ENCODE results near the gene PAPOLB. TPM values are rescaled to one million over a fixed set of nuclear protein-coding genes. Genes with fewer than 3 reads are reported as not detected.

Gene PAPOLB
- total RNA-seq, 1 donor from 2014 or later = 0.05 TPM

DNA sequence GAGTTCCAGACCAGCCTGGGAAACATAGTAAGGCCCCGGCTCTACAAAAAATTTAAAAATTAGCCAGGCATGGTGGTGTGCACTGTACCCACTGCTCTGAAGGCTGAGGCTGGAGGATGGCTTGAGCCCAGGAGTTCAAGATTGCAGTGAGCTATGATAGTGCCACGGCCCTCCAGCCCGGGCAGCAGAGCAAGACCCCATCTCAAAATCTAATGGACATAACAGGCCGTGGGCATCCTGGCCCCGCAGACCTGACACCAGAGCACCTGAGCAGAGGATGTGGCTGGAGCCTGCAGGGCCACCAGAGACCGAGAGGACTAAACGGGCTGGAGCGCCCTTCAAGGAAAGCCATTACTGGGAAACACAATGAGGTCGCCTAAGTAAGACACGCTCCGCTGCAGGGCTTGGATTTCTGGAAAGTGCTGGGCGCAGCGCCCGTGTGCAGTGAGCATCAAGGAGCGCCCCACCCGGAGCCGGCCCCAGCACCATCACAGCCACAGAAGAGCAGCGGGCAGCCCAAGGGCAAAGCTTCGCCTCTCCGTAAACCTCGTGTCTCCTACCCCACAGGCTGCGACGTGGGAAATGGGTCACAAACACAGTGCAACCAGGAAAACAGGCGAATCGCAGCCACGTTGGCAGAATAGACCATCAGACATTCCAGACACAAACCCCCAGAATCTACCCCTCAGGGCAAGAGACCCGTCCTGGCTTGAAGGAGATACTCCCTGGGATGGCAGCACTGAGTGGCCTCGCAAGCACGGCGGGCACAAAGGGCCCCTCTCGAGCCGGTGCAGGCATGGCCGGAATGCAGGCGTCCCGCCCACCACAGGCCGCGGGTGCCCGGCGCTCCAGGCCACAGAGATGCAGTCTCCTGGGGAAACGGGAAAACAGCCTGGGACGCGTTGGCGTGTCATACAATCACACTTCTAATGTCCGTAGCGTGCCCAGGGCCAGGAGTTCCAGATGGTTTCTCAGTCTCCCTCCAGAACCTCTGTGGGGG lies 16.8 kb upstream of the PAPOLB start:
- intact Hi-C loops (cut with micrococcal nuclease) = no loop called here
- H3K4me1 ChIP-seq = peaks cover 46% of the 10 kb centered on the region
- peak overlapping the region; percentile 52 for H3K4me3 ChIP-seq
- TF ChIP-seq, protein P1, sequence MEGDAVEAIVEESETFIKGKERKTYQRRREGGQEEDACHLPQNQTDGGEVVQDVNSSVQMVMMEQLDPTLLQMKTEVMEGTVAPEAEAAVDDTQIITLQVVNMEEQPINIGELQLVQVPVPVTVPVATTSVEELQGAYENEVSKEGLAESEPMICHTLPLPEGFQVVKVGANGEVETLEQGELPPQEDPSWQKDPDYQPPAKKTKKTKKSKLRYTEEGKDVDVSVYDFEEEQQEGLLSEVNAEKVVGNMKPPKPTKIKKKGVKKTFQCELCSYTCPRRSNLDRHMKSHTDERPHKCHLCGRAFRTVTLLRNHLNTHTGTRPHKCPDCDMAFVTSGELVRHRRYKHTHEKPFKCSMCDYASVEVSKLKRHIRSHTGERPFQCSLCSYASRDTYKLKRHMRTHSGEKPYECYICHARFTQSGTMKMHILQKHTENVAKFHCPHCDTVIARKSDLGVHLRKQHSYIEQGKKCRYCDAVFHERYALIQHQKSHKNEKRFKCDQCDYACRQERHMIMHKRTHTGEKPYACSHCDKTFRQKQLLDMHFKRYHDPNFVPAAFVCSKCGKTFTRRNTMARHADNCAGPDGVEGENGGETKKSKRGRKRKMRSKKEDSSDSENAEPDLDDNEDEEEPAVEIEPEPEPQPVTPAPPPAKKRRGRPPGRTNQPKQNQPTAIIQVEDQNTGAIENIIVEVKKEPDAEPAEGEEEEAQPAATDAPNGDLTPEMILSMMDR (IDR thresholded peaks at IDR 0.05; ENCODE audit: borderline replicate concordance) = no peak
- H3K36me3 ChIP-seq = peaks cover 23% of the 10 kb centered on the region
- H3K27me3 ChIP-seq (ENCODE audit: low read depth) = peaks cover 15% of the 10 kb centered on the region
- no peak overlapping the region for H3K27ac ChIP-seq (replicated peaks)
- no peaks in the 10 kb centered on the region for H3K9me3 ChIP-seq (replicated peaks)
- DNase-seq = no peak

DNA sequence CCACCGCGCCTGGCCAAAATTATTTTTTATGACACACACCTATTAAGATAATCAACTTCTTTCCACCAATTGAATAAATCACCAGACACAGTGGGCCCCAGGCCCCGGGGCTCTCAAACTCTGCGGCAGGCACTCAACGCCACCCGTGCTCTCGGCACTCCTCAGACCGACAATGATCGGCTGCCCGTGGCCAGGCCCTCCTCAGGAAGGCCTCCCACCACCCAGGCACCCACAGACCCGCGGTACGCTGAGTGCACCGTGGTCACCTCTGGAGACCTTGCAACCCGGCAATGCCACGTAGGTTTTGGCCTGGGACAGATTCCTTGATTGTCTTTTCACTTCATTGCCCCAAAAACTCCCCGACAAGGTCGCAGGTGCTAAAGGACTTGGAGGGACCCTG lies 14.8 kb upstream of the PAPOLB start:
- Histone ChIP-seq H3K27ac (replicated peaks) (no peak overlapping the region), H3K4me1 (peaks cover 42% of the 10 kb centered on the region), H3K27me3 (ENCODE audit: low read depth) (peaks cover 13% of the 10 kb centered on the region), H3K4me3 (no peak overlapping the region), H3K9me3 (replicated peaks) (no peaks in the 10 kb centered on the region), H3K36me3 (peaks cover 23% of the 10 kb centered on the region)
- intact Hi-C loops (cut with micrococcal nuclease) = no loop called here
- DNase-seq = no peak
- TF ChIP-seq, protein P1 (IDR thresholded peaks at IDR 0.05; ENCODE audit: borderline replicate concordance) = no peak

DNA sequence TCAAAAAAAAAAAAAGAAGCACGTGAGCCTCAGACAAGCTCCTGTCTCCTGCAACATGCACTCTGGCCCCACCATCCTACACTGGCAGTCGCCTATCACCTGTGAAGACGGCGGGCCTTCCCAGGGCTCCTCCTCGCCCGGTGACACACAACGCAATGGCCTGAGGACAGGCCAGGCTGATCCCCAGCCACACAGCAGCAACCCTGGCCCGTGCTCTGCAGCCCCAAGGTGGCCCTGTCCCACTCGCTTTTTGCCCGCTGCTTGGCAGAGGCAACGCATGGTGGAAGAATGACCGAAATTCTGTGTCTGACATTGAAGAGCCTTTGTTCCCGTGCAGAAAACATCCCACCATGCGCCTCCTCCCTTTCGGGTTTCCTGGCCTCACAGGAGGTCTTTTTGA lies 13.6 kb upstream of the PAPOLB start:
- no peak for DNase-seq
- H3K4me1 ChIP-seq = peaks cover 38% of the 10 kb centered on the region
- intact Hi-C loops (cut with micrococcal nuclease) = no loop called here
- H3K4me3 ChIP-seq = no peak overlapping the region
- TF ChIP-seq, protein P1 (IDR thresholded peaks at IDR 0.05; ENCODE audit: borderline replicate concordance) = no peak
- H3K9me3 ChIP-seq (replicated peaks) = no peaks in the 10 kb centered on the region
- H3K36me3 ChIP-seq = peaks cover 23% of the 10 kb centered on the region
- H3K27ac ChIP-seq (replicated peaks) = no peak overlapping the region
- H3K27me3 ChIP-seq (ENCODE audit: low read depth) = peaks cover 17% of the 10 kb centered on the region

DNA sequence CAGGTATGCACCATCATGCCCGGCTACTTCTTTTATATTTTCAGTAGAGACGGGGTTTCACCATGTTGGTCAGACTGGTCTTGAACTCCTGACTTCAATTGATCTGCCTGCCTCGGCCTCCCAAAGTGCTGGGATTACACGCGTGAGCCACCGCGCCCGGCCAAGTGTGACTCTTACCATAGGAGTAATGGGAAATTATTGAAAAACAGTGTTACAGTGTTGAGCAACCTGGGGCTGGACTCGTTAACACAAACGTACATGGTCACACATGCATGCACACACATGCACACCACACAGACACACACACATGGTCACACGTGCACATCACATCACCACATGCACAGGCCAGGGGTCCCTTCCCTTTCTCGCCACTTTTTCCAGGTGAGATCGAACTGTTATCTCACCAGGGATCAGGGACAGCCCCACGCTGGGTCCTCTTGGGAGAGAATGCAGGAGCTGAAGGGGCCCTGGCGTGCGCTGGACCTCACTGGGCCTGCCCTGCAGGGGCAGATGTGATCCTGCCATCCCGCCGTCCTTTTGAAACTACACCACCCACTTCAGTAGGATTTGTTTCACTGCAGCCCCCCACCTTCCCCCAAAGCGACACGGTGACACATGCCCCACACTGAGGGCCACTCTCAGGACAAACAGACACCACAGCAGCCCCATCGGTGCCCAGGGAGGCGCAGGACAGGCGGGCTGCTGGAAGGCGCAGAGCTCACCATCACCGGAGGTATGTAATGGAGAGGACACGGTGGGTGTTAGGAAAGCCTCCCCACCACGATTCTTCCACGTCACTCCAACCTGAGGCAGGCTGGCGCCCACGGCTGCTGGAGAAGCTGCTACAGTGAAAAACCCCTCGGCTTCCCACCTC lies 11.5 kb upstream of the PAPOLB start:
- Histone ChIP-seq H3K4me3 (no peak overlapping the region), H3K4me1 (peaks cover 22% of the 10 kb centered on the region), H3K36me3 (peaks cover 23% of the 10 kb centered on the region), H3K9me3 (replicated peaks) (peaks cover 6% of the 10 kb centered on the region), H3K27me3 (ENCODE audit: low read depth) (peaks cover 17% of the 10 kb centered on the region), H3K27ac (replicated peaks) (no peak overlapping the region)
- TF ChIP-seq, protein P1 (IDR thresholded peaks at IDR 0.05; ENCODE audit: borderline replicate concordance) = no peak
- intact Hi-C loops (cut with micrococcal nuclease) = no loop called here
- DNase-seq = no peak

DNA sequence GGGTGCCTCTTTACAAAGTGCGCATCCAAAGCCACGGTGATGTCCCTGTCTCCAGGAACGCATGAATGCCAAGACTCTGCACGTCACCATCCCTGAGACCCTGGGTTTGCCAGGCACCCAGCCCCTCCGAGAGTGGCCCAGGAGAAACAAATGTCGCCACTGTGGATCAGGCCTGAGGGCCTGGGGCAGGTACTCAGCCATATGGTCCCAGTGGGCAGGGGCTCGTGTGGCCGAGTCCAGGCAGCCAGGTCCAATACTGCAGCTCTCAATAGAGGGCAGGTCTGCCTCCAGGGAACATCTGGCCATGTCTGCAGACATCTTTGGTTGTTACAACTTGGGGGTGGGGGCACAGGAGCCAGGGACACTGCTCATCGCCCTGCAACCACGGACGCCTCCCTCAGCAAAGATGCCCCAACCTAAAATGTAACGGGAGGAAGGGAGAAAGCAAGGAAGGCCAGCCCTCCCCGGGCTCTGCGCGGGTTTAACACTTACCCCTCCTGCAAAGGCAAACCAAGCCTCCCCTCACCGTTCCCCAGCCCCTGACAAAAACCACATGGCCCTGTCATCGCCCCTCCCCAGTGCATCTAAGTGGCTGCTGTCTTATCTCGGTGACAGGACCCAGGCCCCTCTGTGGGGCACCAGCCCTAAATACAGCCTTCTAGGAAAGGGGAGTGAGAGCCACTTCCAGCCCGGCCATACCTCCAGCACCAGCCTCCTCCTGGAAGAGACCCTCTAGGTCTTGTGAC lies 10.3 kb upstream of the PAPOLB start:
- TF ChIP-seq, protein P1 (IDR thresholded peaks at IDR 0.05; ENCODE audit: borderline replicate concordance) = no peak
- no peak overlapping the region for H3K4me3 ChIP-seq
- H3K4me1 ChIP-seq = peaks cover 22% of the 10 kb centered on the region
- intact Hi-C loops (cut with micrococcal nuclease) = no loop called here
- peaks cover 9% of the 10 kb centered on the region for H3K9me3 ChIP-seq (replicated peaks)
- peaks cover 13% of the 10 kb centered on the region for H3K27me3 ChIP-seq (ENCODE audit: low read depth)
- H3K27ac ChIP-seq (replicated peaks) = no peak overlapping the region
- no peak for DNase-seq
- peaks cover 13% of the 10 kb centered on the region for H3K36me3 ChIP-seq

Data from left ventricle myocardium inferior (tissue), 1 donor.